Measurements from ENCODE around the gene FAM169A. TPM values are rescaled to one million over a fixed set of nuclear protein-coding genes. Genes with fewer than 3 reads are reported as not detected.
"Not testable (repeated sequence)": the region's sequence is repeated elsewhere in the genome, so short reads cannot be mapped to it uniquely, and the experiment has no call there.

The FAM169A gene
- 1 to 10 TPM; 4.2 to 5.0 TPM for total RNA-seq

GRCh38 chr5:74865804-74866595 lies at the start of gene FAM169A:
Gene FAM169A (minus strand): TSS chr5:74866387. CDS start chr5:74841676, 24,711 bp downstream.
- no peak for DNase-seq (ENCODE audit: low spot score)
- H3K4me1 ChIP-seq = peaks cover 0 to 14% of the 10 kb centered on the region in 2 donors
- TF ChIP-seq, protein P1, sequence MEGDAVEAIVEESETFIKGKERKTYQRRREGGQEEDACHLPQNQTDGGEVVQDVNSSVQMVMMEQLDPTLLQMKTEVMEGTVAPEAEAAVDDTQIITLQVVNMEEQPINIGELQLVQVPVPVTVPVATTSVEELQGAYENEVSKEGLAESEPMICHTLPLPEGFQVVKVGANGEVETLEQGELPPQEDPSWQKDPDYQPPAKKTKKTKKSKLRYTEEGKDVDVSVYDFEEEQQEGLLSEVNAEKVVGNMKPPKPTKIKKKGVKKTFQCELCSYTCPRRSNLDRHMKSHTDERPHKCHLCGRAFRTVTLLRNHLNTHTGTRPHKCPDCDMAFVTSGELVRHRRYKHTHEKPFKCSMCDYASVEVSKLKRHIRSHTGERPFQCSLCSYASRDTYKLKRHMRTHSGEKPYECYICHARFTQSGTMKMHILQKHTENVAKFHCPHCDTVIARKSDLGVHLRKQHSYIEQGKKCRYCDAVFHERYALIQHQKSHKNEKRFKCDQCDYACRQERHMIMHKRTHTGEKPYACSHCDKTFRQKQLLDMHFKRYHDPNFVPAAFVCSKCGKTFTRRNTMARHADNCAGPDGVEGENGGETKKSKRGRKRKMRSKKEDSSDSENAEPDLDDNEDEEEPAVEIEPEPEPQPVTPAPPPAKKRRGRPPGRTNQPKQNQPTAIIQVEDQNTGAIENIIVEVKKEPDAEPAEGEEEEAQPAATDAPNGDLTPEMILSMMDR (IDR thresholded peaks at IDR 0.05) = no peak
- H3K36me3 ChIP-seq = no peaks in the 10 kb centered on the region
- H3K27ac ChIP-seq = peak within 1 kb of the TSS in 1 of 2 donors; percentile 55
- H3K9me3 ChIP-seq = no peaks in the 10 kb centered on the region
- peak within 1 kb of the TSS; percentile 48 to 65 for H3K4me3 ChIP-seq
- H3K27me3 ChIP-seq = peaks cover 0 to 8% of the 10 kb centered on the region in 2 donors

DNA sequence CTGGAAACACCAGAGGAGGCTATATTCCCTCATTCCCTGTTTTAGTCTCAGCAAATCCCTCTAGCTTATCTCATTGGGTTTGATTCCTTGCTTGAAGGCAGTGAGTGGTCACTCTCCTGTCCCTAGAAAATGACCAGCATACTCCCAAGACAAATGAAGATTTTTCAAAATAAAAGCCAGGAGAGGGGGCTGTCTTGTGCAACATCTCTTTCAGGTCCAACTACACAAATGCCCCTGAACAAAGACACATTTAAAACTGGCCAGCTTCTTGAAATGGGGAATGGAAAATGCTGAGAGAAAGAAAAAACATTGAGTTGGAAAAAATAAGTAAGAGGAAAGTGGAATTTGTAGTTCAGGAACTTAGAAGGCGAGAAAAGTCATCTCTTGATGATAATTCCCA lies 49.3 kb upstream of the FAM169A start:
- Histone ChIP-seq H3K4me1 (no peaks in the 10 kb centered on the region), H3K27me3 (no peaks in the 10 kb centered on the region), H3K36me3 (no peaks in the 10 kb centered on the region), H3K9me3 (no peaks in the 10 kb centered on the region), H3K27ac (no peak overlapping the region), H3K4me3 (no peak overlapping the region)
- TF ChIP-seq, protein P1 (IDR thresholded peaks at IDR 0.05) = no peak
- DNase-seq (ENCODE audit: low spot score) = no peak

DNA sequence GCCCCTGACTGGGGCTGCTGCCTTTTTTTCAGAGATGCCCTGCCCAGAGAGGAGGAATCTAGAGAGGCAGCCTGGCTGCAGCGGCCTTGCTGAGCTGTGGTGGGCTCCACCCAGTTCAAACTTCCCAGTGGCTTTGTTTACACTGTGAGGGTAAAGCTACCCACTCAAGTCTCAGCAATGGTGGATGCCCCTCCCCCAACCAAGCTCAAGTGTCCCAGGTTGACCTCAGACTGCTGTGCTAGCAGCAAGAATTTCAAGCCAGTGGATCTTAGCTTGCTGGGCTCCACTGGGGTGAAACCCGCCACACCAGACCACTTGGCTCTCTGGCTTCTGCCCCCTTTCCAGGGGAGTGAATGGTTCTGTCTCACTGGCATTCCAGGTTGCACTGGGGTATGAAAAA lies 45.2 kb upstream of the FAM169A start:
- not testable (repeated sequence) for H3K36me3 ChIP-seq; H3K27me3 ChIP-seq; DNase-seq (ENCODE audit: low spot score); H3K27ac ChIP-seq; H3K4me1 ChIP-seq; H3K4me3 ChIP-seq; H3K9me3 ChIP-seq

DNA sequence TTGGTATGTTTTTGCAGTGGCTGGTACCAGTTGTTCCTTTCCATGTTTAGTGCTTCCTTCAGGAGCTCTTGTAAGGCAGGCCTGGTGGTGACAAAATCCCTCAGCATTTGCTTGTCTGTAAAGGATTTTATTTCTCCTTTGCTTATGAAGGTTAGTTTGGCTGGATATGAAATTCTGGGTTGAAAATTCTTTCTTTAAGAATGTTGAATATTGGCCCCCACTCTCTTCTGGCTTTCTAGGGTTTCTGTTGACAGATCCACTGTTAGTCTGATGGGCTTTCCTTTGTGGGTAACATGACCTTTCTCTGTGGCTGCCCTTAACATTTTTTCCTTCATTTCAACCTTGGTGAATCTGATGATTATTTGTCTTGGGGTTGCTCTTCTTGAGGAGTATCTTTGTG lies 43.7 kb upstream of the FAM169A start:
- not testable (repeated sequence) for H3K4me1 ChIP-seq; DNase-seq (ENCODE audit: low spot score); H3K4me3 ChIP-seq; H3K9me3 ChIP-seq; H3K27me3 ChIP-seq; H3K27ac ChIP-seq; H3K36me3 ChIP-seq

DNA sequence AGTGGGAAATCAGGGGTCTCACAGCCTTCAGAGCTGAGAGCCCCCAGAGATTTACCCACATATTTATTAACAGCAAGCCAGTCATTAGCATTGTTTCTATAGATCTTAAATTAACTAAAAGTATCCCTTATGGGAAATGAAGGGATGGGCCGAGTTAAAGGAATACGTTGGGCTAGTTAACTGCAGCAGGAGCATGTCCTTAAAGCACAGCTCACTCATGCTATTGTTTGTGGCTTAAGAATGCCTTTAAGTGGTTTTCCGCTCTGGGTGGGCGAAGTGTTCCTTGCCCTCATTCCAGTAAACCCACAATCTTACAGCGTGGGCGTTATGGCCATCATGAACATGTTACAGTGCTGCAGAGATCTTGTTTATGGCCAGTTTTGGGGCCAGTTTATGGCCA lies 42.0 kb upstream of the FAM169A start:
- not testable (repeated sequence) for H3K36me3 ChIP-seq

GRCh38 chr5:74904713-74905112 lies 38.5 kb upstream of the FAM169A start:
- not testable (repeated sequence) for H3K27ac ChIP-seq; H3K4me1 ChIP-seq; H3K27me3 ChIP-seq; H3K4me3 ChIP-seq; H3K9me3 ChIP-seq; H3K36me3 ChIP-seq; DNase-seq (ENCODE audit: low spot score)

More for the DNA sequence above, 42.0 kb upstream of the FAM169A start:
- not testable (repeated sequence) for H3K4me1 ChIP-seq; H3K27me3 ChIP-seq; H3K4me3 ChIP-seq; H3K9me3 ChIP-seq; DNase-seq (ENCODE audit: low spot score); H3K27ac ChIP-seq

DNA sequence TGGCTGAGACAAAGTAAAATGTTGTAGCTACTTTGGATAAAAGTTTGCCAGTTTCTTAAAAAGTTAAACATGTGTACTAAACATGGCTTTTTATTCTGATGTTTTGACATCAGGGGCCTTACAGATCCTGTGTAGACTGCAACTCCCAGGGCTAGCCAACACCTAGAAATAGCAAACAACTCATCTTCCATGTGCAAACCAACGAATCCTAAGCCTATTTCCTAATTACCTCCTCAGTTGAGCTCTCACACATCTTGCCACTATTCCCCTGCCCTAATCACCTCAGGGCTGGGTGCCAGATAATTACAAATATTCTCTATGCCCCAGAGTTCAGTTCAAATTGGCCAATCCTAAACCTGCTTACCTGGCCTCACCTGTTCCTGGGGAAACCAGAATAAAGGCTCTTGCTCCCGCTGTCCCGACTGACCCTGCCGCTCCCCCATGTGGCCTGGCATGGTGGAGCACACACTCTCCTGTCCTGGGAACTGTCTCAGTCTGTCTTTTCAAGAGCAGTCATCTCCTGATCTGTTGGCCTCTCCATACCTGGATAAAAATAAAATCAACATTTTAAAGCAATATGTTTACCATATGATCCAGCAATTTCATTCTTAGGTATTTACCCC lies 37.1 kb upstream of the FAM169A start:
- TF ChIP-seq, protein P1 (IDR thresholded peaks at IDR 0.05) = peak in 1 of 2 donors; percentile 47

More for the DNA sequence above, 37.1 kb upstream of the FAM169A start:
- H3K4me1 ChIP-seq = no peaks in the 10 kb centered on the region
- H3K9me3 ChIP-seq = no peaks in the 10 kb centered on the region
- H3K4me3 ChIP-seq = no peak overlapping the region
- H3K27me3 ChIP-seq = no peaks in the 10 kb centered on the region
- no peak for DNase-seq (ENCODE audit: low spot score)
- H3K36me3 ChIP-seq = no peaks in the 10 kb centered on the region
- no peak overlapping the region for H3K27ac ChIP-seq

All from right atrium auricular region (tissue), 2 donors.